CD4-positive, alpha-beta T cell treated with Interferon alpha-2 for 1 hour (primary cell): ENCODE results near the gene PSMB7.

Source experiments
- DNase-seq, 2 donors: peaks; one replicate each; pipeline ENCODE4 v3.0.0-alpha.2; 2020 to 2022

Gene PSMB7

DNA sequence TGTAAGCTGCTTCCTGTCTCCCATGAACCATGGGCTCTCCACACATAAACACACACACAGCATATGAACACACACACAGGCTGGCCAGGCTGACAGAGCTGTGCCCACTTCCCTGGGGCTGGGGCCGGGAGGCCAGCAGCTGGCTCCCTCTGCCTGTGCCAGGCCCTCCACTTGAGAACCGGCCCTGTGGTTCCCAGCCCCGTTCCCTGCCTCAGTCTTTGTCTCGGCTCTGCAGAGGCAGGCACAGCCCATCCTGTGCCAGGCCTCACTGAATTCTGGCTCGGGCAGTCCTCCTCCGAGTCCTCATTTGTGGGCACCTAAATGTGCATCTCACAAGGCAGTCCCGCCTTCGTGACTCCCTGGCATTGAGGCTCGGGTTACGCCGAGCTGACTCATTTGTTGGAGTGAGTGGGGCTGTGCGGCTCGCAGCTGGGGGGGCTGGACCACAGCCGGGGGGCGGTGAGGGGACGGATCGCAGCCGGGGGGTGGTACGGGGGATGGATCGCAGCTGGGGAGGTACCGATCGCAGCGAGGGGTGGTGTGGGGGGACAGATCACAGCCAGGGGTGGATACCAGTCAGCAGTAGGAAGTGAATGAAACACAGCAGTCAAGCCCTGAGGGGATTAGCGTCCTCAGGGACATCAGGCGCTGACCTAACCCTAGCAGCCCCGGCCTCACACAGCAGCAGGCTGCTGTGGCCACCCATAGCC lies 72.3 kb downstream of the PSMB7 start:
- no peak for DNase-seq

- no peak for DNase-seq
Observed at GRCh38 chr9:124342402-124342775, 72.9 kb downstream of the PSMB7 start.

- no peak for DNase-seq
Observed at GRCh38 chr9:124341455-124342170, 73.6 kb downstream of the PSMB7 start.

DNA sequence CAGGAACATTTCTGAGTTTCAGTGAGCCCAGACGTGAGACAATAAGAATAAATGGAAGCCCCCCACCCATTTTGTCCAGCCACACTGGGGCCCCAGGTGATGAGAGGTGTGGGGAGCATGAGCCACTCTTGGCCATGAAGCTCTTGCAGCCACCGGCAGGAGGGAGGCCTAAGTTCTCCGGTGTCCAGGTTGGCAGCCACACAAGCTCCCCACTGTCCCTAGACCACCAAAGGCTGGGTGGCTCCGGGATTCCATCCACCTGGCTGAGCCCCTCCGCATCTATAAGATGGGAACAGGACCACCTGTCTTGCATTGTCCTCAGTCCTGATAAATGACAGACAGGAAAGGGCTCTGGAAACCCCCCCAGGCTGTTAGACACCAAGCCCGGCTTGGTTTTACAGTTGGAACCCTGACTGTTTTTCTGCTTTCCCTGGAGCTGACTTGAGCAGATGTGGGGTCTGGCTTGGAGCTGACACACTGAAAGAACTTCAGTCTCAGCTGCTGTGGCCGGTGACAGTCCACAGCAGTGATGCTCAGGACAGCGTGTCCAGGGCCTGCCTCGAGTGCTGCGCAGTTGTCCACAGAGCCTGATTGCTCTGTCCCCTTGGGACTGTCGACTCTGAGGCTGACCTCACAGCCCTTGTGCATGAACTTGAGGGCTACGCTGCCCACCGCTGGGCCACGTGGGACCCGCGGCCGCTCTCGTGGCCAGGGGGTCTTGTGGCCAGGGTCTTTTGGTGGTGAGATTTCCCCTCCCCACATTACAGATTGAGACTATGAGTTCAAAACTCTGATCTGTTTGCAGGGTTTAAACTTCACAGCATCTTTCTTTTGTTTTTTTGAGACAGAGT lies 74.8 kb downstream of the PSMB7 start:
- no peak for DNase-seq

DNA sequence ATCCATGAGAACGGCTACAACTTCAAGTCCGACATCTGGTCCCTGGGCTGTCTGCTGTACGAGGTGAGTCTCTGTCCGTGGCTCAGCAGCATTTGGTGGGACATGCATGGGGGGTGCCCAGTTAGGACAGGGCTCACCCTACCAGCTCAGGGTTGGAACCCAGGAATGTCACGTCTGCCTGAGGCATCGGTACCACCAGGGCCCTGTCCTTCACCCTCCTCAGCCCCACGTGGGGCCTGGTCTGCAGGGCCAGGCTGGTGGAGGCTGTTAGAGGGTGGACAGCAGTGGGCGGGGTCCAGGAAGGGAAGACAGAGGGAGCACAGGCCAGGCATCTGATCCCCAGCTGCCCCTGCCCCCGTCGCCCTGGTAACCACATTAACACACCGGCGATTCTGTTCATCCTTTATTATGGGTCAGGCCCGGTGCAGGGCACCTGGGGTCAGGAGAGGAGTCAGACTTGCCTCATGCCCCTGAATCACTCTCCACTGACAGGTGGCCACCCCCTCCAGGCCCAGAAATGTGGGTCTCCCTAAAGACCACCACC lies 75.6 kb downstream of the PSMB7 start:
- no peak for DNase-seq

DNA sequence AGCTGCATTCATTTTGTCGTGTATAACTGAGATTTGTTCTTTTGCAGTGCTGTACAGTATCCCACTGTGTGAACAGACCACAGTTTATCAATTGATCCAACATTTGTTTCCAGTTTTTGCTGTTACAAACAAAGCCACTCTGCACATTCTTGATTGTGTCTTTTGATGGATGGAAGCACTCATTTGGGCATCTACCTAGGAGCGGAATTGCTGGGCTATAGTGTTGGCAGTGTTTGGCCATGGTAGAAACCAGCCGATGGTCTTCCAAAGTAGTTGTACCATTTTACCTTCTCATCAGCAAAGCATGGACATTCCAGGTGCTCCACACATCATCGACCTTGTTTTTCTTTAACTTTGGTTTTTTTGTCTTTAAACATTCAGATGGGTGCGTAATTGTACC lies 77.7 kb downstream of the PSMB7 start:
- DNase-seq: no peak

DNA sequence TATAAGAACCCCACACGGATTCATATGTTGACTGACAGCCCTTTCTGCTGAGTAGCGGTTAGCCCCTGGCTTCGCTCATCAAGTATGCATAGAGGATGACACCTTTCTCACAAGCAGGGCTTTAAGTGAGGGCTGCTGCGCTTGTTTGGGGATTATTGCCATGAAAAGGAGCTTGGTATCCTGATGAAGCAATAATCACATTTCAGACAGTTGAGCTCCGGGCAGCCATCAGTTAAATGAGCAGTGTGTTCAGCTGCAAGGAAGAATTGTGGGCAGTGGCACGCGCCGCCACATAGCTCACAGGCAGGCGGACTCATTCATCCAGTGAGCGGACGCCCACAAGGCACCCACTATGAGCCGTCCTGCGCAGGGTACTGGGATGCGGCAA lies 79.9 kb downstream of the PSMB7 start:
- DNase-seq: no peak

- DNase-seq: no peak
Observed at GRCh38 chr9:124334568-124335319, 80.5 kb downstream of the PSMB7 start.

DNA sequence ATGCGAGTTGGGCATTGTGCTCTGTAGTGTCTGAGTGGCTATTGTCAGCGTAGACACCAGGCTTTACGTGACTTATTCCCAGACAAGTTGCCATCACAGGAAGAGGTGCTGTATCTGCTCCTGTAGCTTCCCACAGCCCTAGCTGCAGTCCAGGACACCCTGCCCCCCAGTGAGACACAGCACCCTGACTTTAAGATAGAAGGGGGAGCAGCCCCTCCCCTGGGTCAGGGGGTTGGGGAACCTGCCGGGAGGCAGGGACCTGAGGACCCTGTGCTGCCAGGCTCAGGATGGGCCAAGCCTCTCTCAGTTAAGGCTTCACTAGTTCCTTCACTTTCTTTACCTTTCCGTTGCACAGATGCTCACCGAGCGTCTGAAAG lies 82.1 kb downstream of the PSMB7 start:
- no peak for DNase-seq

DNA sequence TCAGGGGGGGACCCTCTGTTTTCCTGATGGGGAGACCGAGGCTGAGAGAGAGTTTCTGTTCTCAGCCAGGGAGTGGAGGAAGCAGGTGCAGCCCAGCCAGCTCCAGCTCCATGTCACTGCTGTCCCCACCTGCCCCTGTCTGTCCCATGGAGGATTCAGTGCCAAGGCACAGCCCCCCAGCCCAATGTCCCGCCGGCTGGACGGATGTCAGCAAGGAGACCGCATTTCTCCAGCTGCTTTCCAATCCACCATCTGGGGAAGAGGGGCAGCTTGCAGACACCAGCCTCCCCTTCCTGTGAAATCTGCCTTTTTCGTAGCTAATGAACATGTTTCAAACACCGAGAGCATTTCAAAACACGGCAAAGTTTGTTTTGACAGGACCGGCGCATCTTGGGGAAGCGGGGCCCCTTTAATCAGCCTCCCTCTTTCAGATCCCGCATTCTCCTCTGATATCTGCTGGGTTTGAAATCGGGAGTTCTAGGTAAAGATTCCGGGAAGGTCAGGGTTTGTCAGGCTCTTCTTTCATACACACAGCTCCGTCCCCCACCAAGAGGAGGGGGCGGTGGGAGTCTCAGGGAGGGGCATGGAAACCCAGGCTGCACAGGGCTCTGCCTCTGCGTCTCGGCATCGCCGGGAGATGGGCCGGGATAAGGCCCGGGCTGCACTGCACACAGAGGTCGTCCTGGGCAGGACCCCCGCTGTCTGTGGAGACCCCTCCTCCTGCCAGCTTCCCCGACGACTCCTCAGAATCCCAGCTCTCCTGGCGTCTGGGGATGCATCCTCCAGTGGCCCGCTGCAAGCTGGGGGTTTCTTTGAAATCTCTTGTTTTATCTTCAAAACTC lies 82.7 kb downstream of the PSMB7 start:
- DNase-seq: no peak

- no peak for DNase-seq
Observed at GRCh38 chr9:124331580-124331979, 83.7 kb downstream of the PSMB7 start.

- no peak for DNase-seq
Observed at GRCh38 chr9:124330011-124330697, 85.1 kb downstream of the PSMB7 start.

- no peak for DNase-seq
Observed at GRCh38 chr9:124329206-124329792, 85.9 kb downstream of the PSMB7 start.

GRCh38 chr9:124328285-124328684 lies 87.0 kb downstream of the PSMB7 start:
- no peak for DNase-seq

DNA sequence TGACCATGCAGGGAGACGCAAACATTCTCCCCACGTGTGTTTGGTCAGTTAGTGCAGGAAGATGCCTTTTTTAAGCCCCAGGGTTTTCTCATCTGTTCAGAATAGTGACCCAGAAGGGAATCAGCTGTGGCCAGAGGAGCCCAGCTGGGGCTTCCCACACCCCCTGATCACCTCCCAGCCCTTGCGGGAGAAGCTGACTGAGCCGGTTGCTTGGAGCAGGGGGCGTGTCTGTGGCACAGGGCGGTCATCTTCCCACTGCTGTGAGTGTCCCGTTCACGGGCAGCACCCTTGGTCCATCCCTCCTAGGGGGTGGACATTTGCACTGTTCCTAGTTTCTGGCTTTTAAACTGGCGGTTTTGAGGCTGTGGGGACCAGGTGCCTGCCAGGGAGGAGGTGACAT lies 87.8 kb downstream of the PSMB7 start:
- no peak for DNase-seq

- no peak for DNase-seq
Observed at GRCh38 chr9:124326378-124326777, 88.9 kb downstream of the PSMB7 start.

DNA sequence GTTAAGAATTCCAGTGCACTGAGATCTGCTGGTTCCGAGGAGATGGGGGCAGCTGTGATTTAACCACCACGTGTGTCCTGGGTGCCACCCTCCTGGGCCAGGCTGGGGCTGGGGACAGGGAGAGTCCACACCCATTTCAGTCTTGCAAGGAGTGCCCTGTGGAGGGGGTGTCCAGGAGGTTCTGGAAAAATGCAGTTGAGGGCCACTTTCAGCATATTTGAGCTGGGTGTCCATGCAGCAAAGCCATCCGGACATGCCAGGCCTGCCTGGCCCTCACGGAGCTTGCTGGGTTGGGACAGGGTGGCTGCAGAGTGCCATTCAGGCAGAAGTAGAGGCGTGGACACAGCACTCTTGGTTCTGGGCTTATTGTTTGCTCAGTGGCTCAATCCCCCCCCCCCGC lies 89.4 kb downstream of the PSMB7 start:
- no peak for DNase-seq

- DNase-seq: no peak
Observed at GRCh38 chr9:124323904-124324303, 91.3 kb downstream of the PSMB7 start.

- DNase-seq: no peak
Observed at GRCh38 chr9:124322618-124323432, 92.4 kb downstream of the PSMB7 start.

DNA sequence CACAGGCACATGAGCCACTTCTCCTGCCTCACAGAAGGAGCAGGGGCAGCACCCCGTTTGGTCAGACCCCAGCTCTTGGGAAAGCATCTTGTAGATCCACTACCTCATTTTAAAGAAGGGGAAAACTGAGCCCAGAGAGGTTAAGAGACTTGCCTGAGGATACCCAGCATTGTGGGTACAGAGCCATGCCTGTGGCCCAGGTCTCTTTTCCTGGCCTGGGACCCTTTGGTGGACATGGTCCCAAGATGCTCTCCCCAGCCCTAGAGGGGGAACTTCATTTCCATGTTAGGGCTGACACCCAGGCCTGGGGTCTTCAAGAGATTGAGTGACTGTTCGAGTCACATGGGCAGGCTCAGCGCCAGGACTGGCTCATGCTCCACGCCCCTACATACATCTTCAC lies 93.3 kb downstream of the PSMB7 start:
- no peak for DNase-seq
